ENCODE results near the gene RNFT2. TPM values are rescaled to one million over a fixed set of nuclear protein-coding genes. Genes with fewer than 3 reads are reported as not detected.

RNFT2 gene
- polyA plus RNA-seq, 2 of the 4 experiments (the other 2 are of a cell fraction) = 2.6 to 7.2 TPM

DNA sequence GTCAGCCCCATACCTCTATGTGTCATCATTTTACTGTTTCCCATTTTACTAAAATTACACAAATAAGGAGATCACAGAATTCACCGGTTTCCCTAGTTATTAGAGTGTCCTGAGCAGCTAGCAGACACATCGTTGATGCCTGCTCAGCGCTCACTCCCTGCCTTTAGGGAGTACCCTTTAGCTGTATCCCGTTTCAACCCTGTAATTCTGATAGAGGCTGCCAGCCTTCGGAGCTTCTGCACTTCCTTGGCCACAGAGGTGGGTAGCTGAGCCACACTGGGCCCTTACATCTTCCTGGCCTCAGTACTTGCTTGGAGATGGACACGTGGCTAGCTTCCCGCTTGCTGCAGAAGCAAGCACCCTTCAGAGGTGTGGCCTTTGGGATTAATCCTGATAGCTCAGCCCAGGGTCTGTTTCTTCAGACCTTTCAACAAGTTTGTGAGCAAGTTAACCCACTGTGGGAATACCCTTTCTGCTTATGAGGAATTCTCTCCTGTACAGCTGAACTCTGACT is 158.4 kb downstream of the RNFT2 start:
- Histone ChIP-seq H3K4me2 (no peak overlapping the region), H3K27ac (no peak overlapping the region), H3K9me3 (peaks cover 2% of the 10 kb centered on the region; the same call in 1 of the 3 replicates), H3K4me1 (no peaks in the 10 kb centered on the region), H3K4me3 (no peak overlapping the region)
- no peak for DNase-seq (ENCODE audit: low read depth in 1 of 2, low spot score in 1 of 2)
- no peak for ATAC-seq
- ChIA-PET POLR2A (no interaction called here), CTCF (no interaction called here)
- no peak for FAIRE-seq
- 50% methylated on average over 7 of the region's 7 CpGs for WGBS (ENCODE audit: missing lambda C conversion rate)
- TF ChIP-seq SMC3 (IDR thresholded peaks at IDR 0.05) (no peak), GATA3 (IDR thresholded peaks at IDR 0.05; ENCODE audit: borderline replicate concordance) (no peak)

DNA sequence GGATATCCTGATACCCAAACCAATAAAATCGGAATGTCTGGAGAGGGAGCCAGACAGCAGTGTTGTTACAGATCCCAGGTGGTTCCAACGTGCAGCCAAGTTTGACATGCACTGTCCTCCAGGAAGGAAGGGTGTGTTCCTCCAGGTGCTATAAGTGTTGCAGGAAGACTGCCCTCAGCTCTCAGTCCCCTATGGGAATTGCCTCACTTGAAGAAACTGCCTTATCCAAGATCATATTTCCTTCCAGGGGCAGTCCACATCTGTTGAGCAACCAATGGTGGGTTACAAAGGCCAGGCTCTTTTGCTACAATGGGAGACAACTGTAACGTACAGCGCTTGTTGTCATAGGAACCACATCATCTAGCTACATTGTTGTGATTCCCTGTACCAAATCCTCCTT is 159.4 kb downstream of the RNFT2 start:
- FAIRE-seq (no peak), ATAC-seq (no peak), DNase-seq (ENCODE audit: low read depth in 1 of 2, low spot score in 1 of 2) (no peak)
- 52% methylated on average over 4 of the region's 4 CpGs for WGBS (ENCODE audit: missing lambda C conversion rate)
- ChIA-PET CTCF (interaction anchor here (0.7 to 1.7 kb wide), 6 partner anchors 9 to 189 kb away, joined by 3 to 5 read pairs (median 3); no protein-coding TSS in a partner anchor), POLR2A (no interaction called here)
- Histone ChIP-seq H3K27ac (no peak overlapping the region), H3K4me1 (no peaks in the 10 kb centered on the region), H3K4me3 (no peak overlapping the region), H3K4me2 (no peak overlapping the region), H3K9me3 (peaks cover 4% of the 10 kb centered on the region; the same call in 1 of the 3 replicates)
- TF ChIP-seq, protein P1, sequence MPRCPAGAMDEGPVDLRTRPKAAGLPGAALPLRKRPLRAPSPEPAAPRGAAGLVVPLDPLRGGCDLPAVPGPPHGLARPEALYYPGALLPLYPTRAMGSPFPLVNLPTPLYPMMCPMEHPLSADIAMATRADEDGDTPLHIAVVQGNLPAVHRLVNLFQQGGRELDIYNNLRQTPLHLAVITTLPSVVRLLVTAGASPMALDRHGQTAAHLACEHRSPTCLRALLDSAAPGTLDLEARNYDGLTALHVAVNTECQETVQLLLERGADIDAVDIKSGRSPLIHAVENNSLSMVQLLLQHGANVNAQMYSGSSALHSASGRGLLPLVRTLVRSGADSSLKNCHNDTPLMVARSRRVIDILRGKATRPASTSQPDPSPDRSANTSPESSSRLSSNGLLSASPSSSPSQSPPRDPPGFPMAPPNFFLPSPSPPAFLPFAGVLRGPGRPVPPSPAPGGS (IDR thresholded peaks at IDR 0.05) = no peak
- TF ChIP-seq EHF (CRISPR knock-in tag; IDR thresholded peaks at IDR 0.05) = no peak
- TF ChIP-seq HOXA7 (CRISPR knock-in tag; IDR thresholded peaks at IDR 0.05) = no peak
- TF ChIP-seq FOSL2 (IDR thresholded peaks at IDR 0.05) = no peak
- no peak for TF ChIP-seq FOSL2 (CRISPR knock-in tag; IDR thresholded peaks at IDR 0.05)
- TF ChIP-seq, protein P2, sequence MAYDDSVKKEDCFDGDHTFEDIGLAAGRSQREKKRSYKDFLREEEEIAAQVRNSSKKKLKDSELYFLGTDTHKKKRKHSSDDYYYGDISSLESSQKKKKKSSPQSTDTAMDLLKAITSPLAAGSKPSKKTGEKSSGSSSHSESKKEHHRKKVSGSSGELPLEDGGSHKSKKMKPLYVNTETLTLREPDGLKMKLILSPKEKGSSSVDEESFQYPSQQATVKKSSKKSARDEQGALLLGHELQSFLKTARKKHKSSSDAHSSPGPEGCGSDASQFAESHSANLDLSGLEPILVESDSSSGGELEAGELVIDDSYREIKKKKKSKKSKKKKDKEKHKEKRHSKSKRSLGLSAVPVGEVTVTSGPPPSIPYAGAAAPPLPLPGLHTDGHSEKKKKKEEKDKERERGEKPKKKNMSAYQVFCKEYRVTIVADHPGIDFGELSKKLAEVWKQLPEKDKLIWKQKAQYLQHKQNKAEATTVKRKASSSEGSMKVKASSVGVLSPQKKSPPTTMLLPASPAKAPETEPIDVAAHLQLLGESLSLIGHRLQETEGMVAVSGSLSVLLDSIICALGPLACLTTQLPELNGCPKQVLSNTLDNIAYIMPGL (CRISPR knock-in tag; IDR thresholded peaks at IDR 0.05; ENCODE audit: borderline replicate concordance) = no peak
- TF ChIP-seq, protein P3, sequence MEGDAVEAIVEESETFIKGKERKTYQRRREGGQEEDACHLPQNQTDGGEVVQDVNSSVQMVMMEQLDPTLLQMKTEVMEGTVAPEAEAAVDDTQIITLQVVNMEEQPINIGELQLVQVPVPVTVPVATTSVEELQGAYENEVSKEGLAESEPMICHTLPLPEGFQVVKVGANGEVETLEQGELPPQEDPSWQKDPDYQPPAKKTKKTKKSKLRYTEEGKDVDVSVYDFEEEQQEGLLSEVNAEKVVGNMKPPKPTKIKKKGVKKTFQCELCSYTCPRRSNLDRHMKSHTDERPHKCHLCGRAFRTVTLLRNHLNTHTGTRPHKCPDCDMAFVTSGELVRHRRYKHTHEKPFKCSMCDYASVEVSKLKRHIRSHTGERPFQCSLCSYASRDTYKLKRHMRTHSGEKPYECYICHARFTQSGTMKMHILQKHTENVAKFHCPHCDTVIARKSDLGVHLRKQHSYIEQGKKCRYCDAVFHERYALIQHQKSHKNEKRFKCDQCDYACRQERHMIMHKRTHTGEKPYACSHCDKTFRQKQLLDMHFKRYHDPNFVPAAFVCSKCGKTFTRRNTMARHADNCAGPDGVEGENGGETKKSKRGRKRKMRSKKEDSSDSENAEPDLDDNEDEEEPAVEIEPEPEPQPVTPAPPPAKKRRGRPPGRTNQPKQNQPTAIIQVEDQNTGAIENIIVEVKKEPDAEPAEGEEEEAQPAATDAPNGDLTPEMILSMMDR (IDR thresholded peaks at IDR 0.05) = no peak
- TF ChIP-seq, protein P4, sequence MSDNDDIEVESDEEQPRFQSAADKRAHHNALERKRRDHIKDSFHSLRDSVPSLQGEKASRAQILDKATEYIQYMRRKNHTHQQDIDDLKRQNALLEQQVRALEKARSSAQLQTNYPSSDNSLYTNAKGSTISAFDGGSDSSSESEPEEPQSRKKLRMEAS (IDR thresholded peaks at IDR 0.05) = no peak
- TF ChIP-seq POLR2AphosphoS2 (conservative IDR thresholded peaks at IDR 0.05; ENCODE audit: low read length) = no peak
- no peak for TF ChIP-seq RCOR1 (IDR thresholded peaks at IDR 0.05; ENCODE audit: low read depth, low read length)
- no peak for TF ChIP-seq HOXB5 (CRISPR knock-in tag; IDR thresholded peaks at IDR 0.05)
- TF ChIP-seq FOSB (CRISPR knock-in tag; IDR thresholded peaks at IDR 0.05) = no peak
- TF ChIP-seq HDAC2 (IDR thresholded peaks at IDR 0.05) = no peak
- TF ChIP-seq ZFP36 (IDR thresholded peaks at IDR 0.05; ENCODE audit: borderline replicate concordance, partially characterized antibody) = no peak
- TF ChIP-seq CHD2 (IDR thresholded peaks at IDR 0.05; ENCODE audit: low read length, partially characterized antibody) = no peak
- no peak for TF ChIP-seq RAD21 (conservative IDR thresholded peaks at IDR 0.05 in 1 of 2, IDR thresholded peaks at IDR 0.05 in 1 of 2)
- TF ChIP-seq TP53 (CRISPR knock-in tag; IDR thresholded peaks at IDR 0.05) = no peak
- TF ChIP-seq CBX8 (IDR thresholded peaks at IDR 0.05) = no peak
- TF ChIP-seq EP300 (IDR thresholded peaks at IDR 0.05) = no peak
